Tibial nerve (tissue), 4 donors: ENCODE data around the gene PET100.

ENCODE experiments used
- CTCF ChIP-seq, 5 experiments: fragments of 200-600 bp in 3 of 5; fragments of 450-650 bp in 2 of 5; sonication (generic) in 3 of 5; IDR thresholded peaks; one replicate each; pipeline ENCODE4 v1.5.1; 2016 to 2019; ENCODE audit warnings: antibody characterized with exemption in 5 of 5, mild to moderate bottlenecking in 3 of 5, moderate library complexity in 2 of 5
- EP300 ChIP-seq, 2 donors: sonication (generic); formaldehyde crosslinking; IDR thresholded peaks; one replicate each; pipeline ENCODE4 v1.6.1; 2017; ENCODE audit warnings: antibody characterized with exemption in 2 of 2, mild to moderate bottlenecking in 1 of 2
- POLR2A ChIP-seq, 2 donors: fragments of 450-650 bp; IDR thresholded peaks; one replicate each; pipeline ENCODE4 v1.6.1; 2017; ENCODE audit warnings: antibody characterized with exemption in 2 of 2, mild to moderate bottlenecking in 2 of 2, moderate library complexity in 2 of 2

- TF ChIP-seq CTCF (IDR thresholded peaks at IDR 0.05) (no peak), POLR2A (IDR thresholded peaks at IDR 0.05) (no peak), EP300 (IDR thresholded peaks at IDR 0.05) (no peak)
Measured at GRCh38 chr19:7645163-7645562, 15.6 kb downstream of the PET100 start.
